Neural crest cell (in vitro differentiated cells): ENCODE data around the gene ACAA2. TPM values are rescaled to one million over a fixed set of nuclear protein-coding genes. Genes with fewer than 3 reads are reported as not detected.

Source experiments
- DNase-seq: peaks from one replicate; pipeline ENCODE4 v3.0.0; 2021; ENCODE audit warnings: low read depth, mixed read lengths, low spot score
- H3K27ac Mint-ChIP-seq: one replicate; pipeline ENCODE4 v1.8.0; 2021; ENCODE audit warnings: mild to moderate bottlenecking, mixed read lengths; ENCODE audit not compliant: unreplicated experiment
- H3K27me3 Mint-ChIP-seq: 2 replicates; pipeline ENCODE4 v1.8.0; 2021; ENCODE audit warnings: low read depth, mild to moderate bottlenecking, mixed read lengths
- H3K36me3 Mint-ChIP-seq: 2 replicates; pipeline ENCODE4 v1.8.0; 2021; ENCODE audit warnings: low read depth, mild to moderate bottlenecking, mixed read lengths
- H3K4me1 Mint-ChIP-seq: 2 replicates; pipeline ENCODE4 v1.8.0; 2021; ENCODE audit warnings: mixed read lengths
- H3K4me3 Mint-ChIP-seq: one replicate; pipeline ENCODE4 v1.8.0; 2021; ENCODE audit warnings: mild to moderate bottlenecking, mixed read lengths
- H3K9me3 Mint-ChIP-seq: 2 replicates; pipeline ENCODE4 v1.8.0; 2021; ENCODE audit warnings: mixed read lengths
- CTCF ChIP-seq: fragments of 200-600 bp; sonication (generic); conservative IDR thresholded peaks from 2 replicates; pipeline ENCODE4 v1.5.0; 2021; ENCODE audit warnings: antibody characterized with exemption, mild to moderate bottlenecking
- total RNA-seq: library from RNA; stranded (reverse); gene quantifications from 2 replicates; pipeline ENCODE4 v1.2.1, GENCODE V29; 2021

ACAA2 gene
- total RNA-seq, 1 donor from 2014 or later = 67.5 TPM

GRCh38 chr18:49742316-49743116 is 70.8 kb downstream of the ACAA2 start:
- H3K9me3 Mint-ChIP-seq = peaks cover 3% of the 10 kb centered on the region
- H3K27ac Mint-ChIP-seq = no peak overlapping the region
- H3K4me1 Mint-ChIP-seq = no peaks in the 10 kb centered on the region
- no peaks in the 10 kb centered on the region for H3K36me3 Mint-ChIP-seq
- no peak overlapping the region for H3K4me3 Mint-ChIP-seq
- DNase-seq = no peak
- TF ChIP-seq CTCF = no peak
- H3K27me3 Mint-ChIP-seq = peaks cover 3% of the 10 kb centered on the region

- no peak for DNase-seq
- Mint-ChIP-seq H3K4me1 (no peaks in the 10 kb centered on the region), H3K4me3 (no peak overlapping the region), H3K27me3 (no peaks in the 10 kb centered on the region), H3K9me3 (no peaks in the 10 kb centered on the region), H3K27ac (no peak overlapping the region), H3K36me3 (no peaks in the 10 kb centered on the region)
- no peak for TF ChIP-seq CTCF
Measured at GRCh38 chr18:49739275-49739674, 74.1 kb downstream of the ACAA2 start.

GRCh38 chr18:49738721-49739120 is 74.6 kb downstream of the ACAA2 start:
- no peak for TF ChIP-seq CTCF
- DNase-seq = no peak
- no peaks in the 10 kb centered on the region for H3K27me3 Mint-ChIP-seq
- H3K4me3 Mint-ChIP-seq = no peak overlapping the region
- no peak overlapping the region for H3K27ac Mint-ChIP-seq
- H3K36me3 Mint-ChIP-seq = no peaks in the 10 kb centered on the region
- H3K9me3 Mint-ChIP-seq = peaks cover 2% of the 10 kb centered on the region
- H3K4me1 Mint-ChIP-seq = peaks cover 3% of the 10 kb centered on the region

- no peak overlapping the region for H3K4me3 Mint-ChIP-seq
- no peak overlapping the region for H3K27ac Mint-ChIP-seq
- TF ChIP-seq CTCF = no peak
- DNase-seq = no peak
- H3K36me3 Mint-ChIP-seq = no peaks in the 10 kb centered on the region
- H3K27me3 Mint-ChIP-seq = no peaks in the 10 kb centered on the region
- H3K9me3 Mint-ChIP-seq = peaks cover 2% of the 10 kb centered on the region
- H3K4me1 Mint-ChIP-seq = peaks cover 6% of the 10 kb centered on the region
Measured at GRCh38 chr18:49734836-49735235, 78.5 kb downstream of the ACAA2 start.

GRCh38 chr18:49733896-49734585 is 79.3 kb downstream of the ACAA2 start:
- Mint-ChIP-seq H3K9me3 (peaks cover 2% of the 10 kb centered on the region), H3K36me3 (no peaks in the 10 kb centered on the region), H3K4me1 (peaks cover 9% of the 10 kb centered on the region), H3K27me3 (no peaks in the 10 kb centered on the region), H3K27ac (no peak overlapping the region), H3K4me3 (no peak overlapping the region)
- no peak for DNase-seq
- TF ChIP-seq CTCF = no peak
